ENCODE results near the gene DPY30. TPM values are rescaled to one million over a fixed set of nuclear protein-coding genes. Genes with fewer than 3 reads are reported as not detected.

The DPY30 gene
- total RNA-seq, 1 donor from 2014 or later = 41.3 TPM

- no peak overlapping the region for H3K4me3 ChIP-seq
- H3K27ac ChIP-seq = no peak overlapping the region
- no peaks in the 10 kb centered on the region for H3K9me3 ChIP-seq
- H3K4me1 ChIP-seq = peaks cover 48% of the 10 kb centered on the region
- no peaks in the 10 kb centered on the region for H3K27me3 ChIP-seq
- DNase-seq (ENCODE audit: extremely low spot score in 2 of 2) = no peak
- TF ChIP-seq POLR2AphosphoS5 (IDR thresholded peaks at IDR 0.05; ENCODE audit: insufficient read depth in 1 of 2, low read depth in 1 of 2) = no peak
- TF ChIP-seq POLR2A (IDR thresholded peaks at IDR 0.05) = no peak
- TF ChIP-seq CTCF (IDR thresholded peaks at IDR 0.05) = no peak
- intact Hi-C loops (cut with DNase I) = no loop called here
- no peaks in the 10 kb centered on the region for H3K36me3 ChIP-seq
Measured at GRCh38 chr2:32007121-32007391, 32.5 kb downstream of the DPY30 start.

- Histone ChIP-seq H3K9me3 (no peaks in the 10 kb centered on the region), H3K4me1 (peaks cover 40% of the 10 kb centered on the region), H3K4me3 (no peak overlapping the region), H3K27me3 (no peaks in the 10 kb centered on the region), H3K27ac (no peak overlapping the region), H3K36me3 (no peaks in the 10 kb centered on the region)
- TF ChIP-seq POLR2AphosphoS5 (IDR thresholded peaks at IDR 0.05; ENCODE audit: insufficient read depth in 1 of 2, low read depth in 1 of 2) (no peak), POLR2A (IDR thresholded peaks at IDR 0.05) (no peak), CTCF (IDR thresholded peaks at IDR 0.05) (no peak)
- intact Hi-C loops (cut with DNase I) = no loop called here
- DNase-seq (ENCODE audit: extremely low spot score in 2 of 2) = no peak
Measured at GRCh38 chr2:32005371-32005976, 34.1 kb downstream of the DPY30 start.

GRCh38 chr2:32003791-32004190 lies 35.8 kb downstream of the DPY30 start:
- peaks cover 34% of the 10 kb centered on the region for H3K4me1 ChIP-seq
- no peak overlapping the region for H3K4me3 ChIP-seq
- H3K36me3 ChIP-seq = no peaks in the 10 kb centered on the region
- TF ChIP-seq POLR2A (IDR thresholded peaks at IDR 0.05) (no peak), POLR2AphosphoS5 (IDR thresholded peaks at IDR 0.05; ENCODE audit: insufficient read depth in 1 of 2, low read depth in 1 of 2) (no peak), CTCF (IDR thresholded peaks at IDR 0.05) (no peak)
- H3K9me3 ChIP-seq = no peaks in the 10 kb centered on the region
- no peak for DNase-seq (ENCODE audit: extremely low spot score in 2 of 2)
- H3K27me3 ChIP-seq = no peaks in the 10 kb centered on the region
- intact Hi-C loops (cut with DNase I) = no loop called here
- no peak overlapping the region for H3K27ac ChIP-seq

GRCh38 chr2:32002406-32002805 lies 37.2 kb downstream of the DPY30 start:
- DNase-seq (ENCODE audit: extremely low spot score in 2 of 2) = no peak
- Histone ChIP-seq H3K27ac (no peak overlapping the region), H3K9me3 (no peaks in the 10 kb centered on the region), H3K36me3 (no peaks in the 10 kb centered on the region), H3K4me1 (peaks cover 29% of the 10 kb centered on the region), H3K4me3 (no peak overlapping the region), H3K27me3 (no peaks in the 10 kb centered on the region)
- intact Hi-C loops (cut with DNase I) = no loop called here
- TF ChIP-seq POLR2A (IDR thresholded peaks at IDR 0.05) (no peak), CTCF (IDR thresholded peaks at IDR 0.05) (no peak), POLR2AphosphoS5 (IDR thresholded peaks at IDR 0.05; ENCODE audit: insufficient read depth in 1 of 2, low read depth in 1 of 2) (no peak)

GRCh38 chr2:31999438-31999837 lies 40.2 kb downstream of the DPY30 start:
- H3K4me3 ChIP-seq = no peak overlapping the region
- DNase-seq (ENCODE audit: extremely low spot score in 2 of 2) = no peak
- no peak overlapping the region for H3K27ac ChIP-seq
- no peaks in the 10 kb centered on the region for H3K9me3 ChIP-seq
- H3K36me3 ChIP-seq = no peaks in the 10 kb centered on the region
- no peaks in the 10 kb centered on the region for H3K27me3 ChIP-seq
- peaks cover 11% of the 10 kb centered on the region for H3K4me1 ChIP-seq
- TF ChIP-seq CTCF (IDR thresholded peaks at IDR 0.05) = no peak
- TF ChIP-seq POLR2AphosphoS5 (IDR thresholded peaks at IDR 0.05; ENCODE audit: insufficient read depth in 1 of 2, low read depth in 1 of 2) = no peak
- no peak for TF ChIP-seq POLR2A (IDR thresholded peaks at IDR 0.05)
- intact Hi-C loops (cut with DNase I) = no loop called here
